GM03348 (cell line): ENCODE results near the gene TRIP10.
A peak's percentile ranks its signal among the peaks of the same experiment; 100 is the strongest.
"Not testable (repeated sequence)": the region's sequence is repeated elsewhere in the genome, so short reads cannot be mapped to it uniquely, and the experiment has no call there.

Source experiments
- DNase-seq: peaks from one replicate; pipeline ENCODE4 v3.0.0; 2012; ENCODE audit warnings: low spot score

TRIP10 gene

GRCh38 chr19:6743066-6743465, 3.6 kb downstream of the TRIP10 start:
- DNase-seq: no peak

DNA sequence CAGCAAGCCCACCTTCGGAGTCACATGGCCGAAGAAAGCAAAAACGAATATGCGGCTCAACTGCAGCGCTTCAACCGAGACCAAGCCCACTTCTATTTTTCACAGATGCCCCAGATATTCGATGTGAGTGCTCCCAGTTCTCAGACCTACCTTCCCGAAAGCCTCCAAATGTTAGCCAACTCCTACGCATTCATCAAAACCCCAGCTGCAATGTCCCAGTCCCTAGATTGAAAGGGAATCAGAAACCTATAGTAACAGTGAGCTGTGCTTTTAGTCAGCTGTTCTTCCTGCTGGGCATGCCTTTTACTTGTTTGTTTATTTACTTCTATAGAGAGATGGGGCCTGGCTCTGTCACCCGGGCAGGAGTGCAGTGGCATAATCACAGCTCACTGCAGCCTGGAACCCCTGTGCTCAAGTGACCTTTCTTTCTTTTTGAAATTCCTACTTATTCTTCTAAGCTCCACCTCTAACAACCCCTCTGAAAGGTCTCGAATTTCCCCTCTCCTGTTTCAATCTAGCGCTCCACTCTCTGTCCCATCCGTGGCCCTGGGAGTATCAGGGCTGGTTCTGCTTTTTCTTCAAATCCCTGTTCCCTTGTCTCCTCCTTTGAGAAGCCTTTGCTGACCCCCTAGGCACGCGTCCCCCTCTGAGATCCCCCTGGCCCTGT, 4.4 kb downstream of the TRIP10 start:
- DNase-seq: no peak

DNA sequence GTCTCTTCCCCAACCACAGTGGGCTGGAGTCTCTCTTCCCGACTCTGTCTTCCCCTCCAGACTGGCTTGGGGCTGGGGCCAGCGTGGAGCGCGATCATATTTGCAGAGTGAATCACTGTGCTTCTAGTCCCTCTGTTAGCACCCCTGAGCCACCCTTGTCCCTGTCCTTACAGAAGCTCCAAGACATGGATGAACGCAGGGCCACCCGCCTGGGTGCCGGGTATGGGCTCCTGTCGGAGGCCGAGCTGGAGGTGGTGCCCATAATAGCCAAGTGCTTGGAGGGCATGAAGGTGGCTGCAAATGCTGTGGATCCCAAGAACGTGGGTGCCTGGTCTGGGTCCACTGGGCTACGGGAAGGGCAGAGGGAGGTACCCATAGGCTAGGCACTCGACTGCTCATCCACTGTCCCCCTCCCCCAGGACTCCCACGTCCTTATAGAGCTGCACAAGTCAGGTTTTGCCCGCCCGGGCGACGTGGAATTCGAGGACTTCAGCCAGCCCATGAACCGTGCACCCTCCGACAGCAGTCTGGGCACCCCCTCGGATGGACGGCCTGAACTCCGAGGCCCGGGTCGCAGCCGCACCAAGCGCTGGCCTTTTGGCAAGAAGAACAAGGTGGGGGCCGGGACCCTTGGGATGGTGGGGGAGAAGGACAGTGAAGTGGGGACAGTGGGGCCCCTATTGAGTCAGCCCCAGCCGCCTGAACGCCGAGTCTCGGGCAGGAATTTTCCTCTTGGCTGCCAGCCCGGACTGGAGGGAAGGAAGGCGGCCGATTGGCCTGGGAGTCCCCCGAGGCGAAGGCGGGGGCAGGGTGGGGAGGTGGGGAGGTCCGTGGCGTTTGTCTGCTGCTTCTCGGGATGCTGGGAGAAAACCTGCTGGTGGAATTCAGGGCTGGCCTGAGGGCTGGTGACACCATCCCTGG, 5.2 kb downstream of the TRIP10 start:
- DNase-seq: peak; percentile 93

GRCh38 chr19:6745965-6746364, 6.5 kb downstream of the TRIP10 start:
- DNase-seq: no peak

GRCh38 chr19:6748543-6748942, 9.1 kb downstream of the TRIP10 start:
- not testable (repeated sequence) for DNase-seq

GRCh38 chr19:6750062-6750461, 10.6 kb downstream of the TRIP10 start:
- DNase-seq: no peak

DNA sequence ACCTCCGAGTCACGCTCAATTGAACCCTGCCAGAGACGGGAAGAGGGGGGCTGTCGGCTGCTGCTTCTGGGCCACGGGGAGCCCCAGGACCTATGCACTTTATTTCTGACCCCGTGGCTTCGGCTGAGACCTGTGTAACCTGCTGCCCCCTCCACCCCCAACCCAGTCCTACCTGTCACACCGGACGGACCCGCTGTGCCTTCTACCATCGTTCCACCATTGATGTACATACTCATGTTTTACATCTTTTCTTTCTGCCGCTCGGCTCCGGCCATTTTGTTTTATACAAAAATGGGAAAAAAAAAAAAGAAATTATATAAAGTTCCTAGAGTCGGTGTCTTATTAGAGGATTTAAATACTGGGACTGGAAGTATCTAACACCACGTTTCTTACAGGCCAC, 11.7 kb downstream of the TRIP10 start:
- no peak for DNase-seq

DNA sequence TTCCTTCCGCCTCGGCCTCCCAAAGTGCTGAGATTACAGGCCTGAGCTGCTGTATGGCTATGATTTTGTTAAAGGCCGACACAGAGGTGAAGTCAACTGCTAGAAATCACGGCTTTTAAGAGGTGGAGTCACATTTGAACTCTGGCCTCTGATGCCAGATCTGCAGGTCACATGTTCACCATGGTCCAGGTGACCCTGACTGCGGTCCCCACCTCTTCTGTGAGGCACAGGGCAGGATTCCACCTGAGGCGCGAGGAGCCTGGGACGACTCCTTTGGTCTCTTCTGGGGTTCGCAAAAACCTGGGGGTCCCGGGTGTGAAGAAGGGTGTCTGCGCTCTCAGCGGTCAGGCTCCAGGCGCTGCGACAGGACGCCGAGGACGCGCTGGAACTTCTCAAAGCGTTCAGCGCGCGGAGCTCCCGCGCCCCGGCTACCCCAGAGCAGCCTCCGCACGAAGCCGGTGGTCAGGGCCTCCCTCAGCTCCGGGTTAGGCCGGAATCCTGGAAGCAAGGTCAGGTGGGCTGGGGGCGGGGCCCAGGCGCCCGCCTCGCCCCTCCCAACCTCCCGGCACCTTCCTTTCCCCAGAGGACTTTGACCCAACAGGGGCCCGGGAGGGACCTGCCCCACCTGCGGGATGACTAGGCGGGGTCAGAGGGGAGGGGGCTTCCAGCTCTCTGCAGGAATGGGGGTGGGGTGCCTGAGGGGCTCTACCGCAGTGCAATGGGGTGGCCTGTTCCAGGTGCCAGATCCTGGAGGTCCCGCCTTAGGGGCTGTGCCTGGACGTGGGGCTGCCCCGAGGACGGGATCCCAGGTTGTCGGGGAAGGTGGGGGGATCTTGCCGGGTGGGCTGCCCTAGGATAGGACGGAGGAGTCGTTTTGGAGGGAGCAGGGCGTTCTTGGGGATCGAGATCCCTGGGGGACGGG, 13.0 kb downstream of the TRIP10 start:
- no peak for DNase-seq

- peak; percentile 89 for DNase-seq
These were observed 13.9 kb downstream of the TRIP10 start for GRCh38 chr19:6753178-6754031.

- DNase-seq: no peak
These were observed 14.7 kb downstream of the TRIP10 start for GRCh38 chr19:6754136-6754535.

- DNase-seq: no peak
These were observed 15.4 kb downstream of the TRIP10 start for GRCh38 chr19:6754653-6755463.

GRCh38 chr19:6760606-6761005, 21.1 kb downstream of the TRIP10 start:
- DNase-seq: peak; percentile 1

- peak; percentile 15 for DNase-seq
These were observed 21.7 kb downstream of the TRIP10 start for GRCh38 chr19:6761053-6761676.

GRCh38 chr19:6762253-6762797, 22.8 kb downstream of the TRIP10 start:
- not testable (repeated sequence) for DNase-seq

- DNase-seq: no peak
These were observed 26.4 kb downstream of the TRIP10 start for GRCh38 chr19:6765738-6766356.

- DNase-seq: no peak
These were observed 27.0 kb downstream of the TRIP10 start for GRCh38 chr19:6766357-6767080.

- DNase-seq: no peak
These were observed 27.5 kb downstream of the TRIP10 start for GRCh38 chr19:6767081-6767356.

GRCh38 chr19:6767357-6768235, 28.1 kb downstream of the TRIP10 start, which contains the start of gene SH2D3A:
SH2D3A (minus strand) TSS chr19:6767435; CDS start chr19:6763748, 3,687 bp downstream.
- no peak for DNase-seq
